Erythroblast (primary cell): ENCODE results near the gene NOB1.
A peak's percentile ranks its signal among the peaks of the same experiment; 100 is the strongest.
"Not testable (repeated sequence)": the region's sequence is repeated elsewhere in the genome, so short reads cannot be mapped to it uniquely, and the experiment has no call there.

Experiments
- DNase-seq, 2 experiments: peaks; one replicate each; lab custom pipeline; 2025; lab: John Stamatoyannopoulos, UW
- GATA1 ChIP-seq: IDR thresholded peaks from 2 replicates; pipeline ENCODE4 v1.6.1; 2011; ENCODE audit warnings: low read depth, mild to moderate bottlenecking, control low read depth, low read length, moderate library complexity
- POLR2A ChIP-seq: IDR thresholded peaks from 2 replicates; pipeline ENCODE4 v1.6.1; 2011; ENCODE audit warnings: mild to moderate bottlenecking, low read length

NOB1 gene

GRCh38 chr16:69754469-69755310, at the start of gene NOB1:
TSS of gene NOB1 (minus strand) at chr16:69754926. CDS start at chr16:69754910, 16 bp downstream.
- TF ChIP-seq GATA1: no peak
- TF ChIP-seq POLR2A: peak; percentile 91
- DNase-seq: peak; percentile 98 to 99

GRCh38 chr16:69804297-69804696, 49.6 kb upstream of the NOB1 start:
- no peak for DNase-seq
- TF ChIP-seq GATA1: no peak
- no peak for TF ChIP-seq POLR2A

- DNase-seq: no peak
- TF ChIP-seq POLR2A: no peak
- TF ChIP-seq GATA1: no peak
Measured at GRCh38 chr16:69799611-69800031, 44.9 kb upstream of the NOB1 start.

- DNase-seq: no peak
Measured at GRCh38 chr16:69798466-69798865, 43.7 kb upstream of the NOB1 start.

GRCh38 chr16:69796285-69797118, 41.8 kb upstream of the NOB1 start:
- DNase-seq: peak; percentile 60 to 74
- no peak for TF ChIP-seq GATA1
- no peak for TF ChIP-seq POLR2A

More at GRCh38 chr16:69798466-69798865, 43.7 kb upstream of the NOB1 start:
- TF ChIP-seq POLR2A (no peak), GATA1 (no peak)

GRCh38 chr16:69794486-69794885, 39.8 kb upstream of the NOB1 start:
- TF ChIP-seq GATA1 (no peak), POLR2A (no peak)
- DNase-seq: no peak

GRCh38 chr16:69793526-69793925, 38.8 kb upstream of the NOB1 start:
- no peak for DNase-seq
- TF ChIP-seq GATA1: no peak
- no peak for TF ChIP-seq POLR2A

- not testable (repeated sequence) for DNase-seq
Measured at GRCh38 chr16:69791391-69791847, 36.7 kb upstream of the NOB1 start.

GRCh38 chr16:69787883-69788282, 33.2 kb upstream of the NOB1 start:
- TF ChIP-seq POLR2A (no peak), GATA1 (no peak)
- no peak for DNase-seq

GRCh38 chr16:69784586-69784985, 29.9 kb upstream of the NOB1 start:
- TF ChIP-seq GATA1 (no peak), POLR2A (no peak)
- DNase-seq: no peak

- no peak for DNase-seq
- no peak for TF ChIP-seq GATA1
- no peak for TF ChIP-seq POLR2A
Measured at GRCh38 chr16:69781118-69781517, 26.4 kb upstream of the NOB1 start.

GRCh38 chr16:69779724-69780123, 25.0 kb upstream of the NOB1 start:
- DNase-seq: no peak
- no peak for TF ChIP-seq GATA1
- no peak for TF ChIP-seq POLR2A

GRCh38 chr16:69775563-69775962, 20.8 kb upstream of the NOB1 start:
- TF ChIP-seq GATA1 (no peak), POLR2A (no peak)
- DNase-seq: no peak
